H9 (cell line): ENCODE data around the gene COG4. TPM values are rescaled to one million over a fixed set of nuclear protein-coding genes. Genes with fewer than 3 reads are reported as not detected.

Experiments
- DNase-seq: peaks from one replicate; pipeline ENCODE4 v3.0.0-alpha.2; 2017
- H2AFZ ChIP-seq: one replicate; pipeline ENCODE4 v1.6.1; 2013; ENCODE audit warnings: mild to moderate bottlenecking, low read length, control low read depth, moderate library complexity
- H2AK5ac ChIP-seq: 2 replicates; pipeline ENCODE4 v1.6.1; 2013; ENCODE audit warnings: low read length, control low read depth, mixed read lengths; ENCODE audit not compliant: insufficient read length
- H2BK120ac ChIP-seq: one replicate; pipeline ENCODE4 v1.6.1; 2013; ENCODE audit warnings: low read depth, mild to moderate bottlenecking, low read length, control low read depth, inconsistent platforms; ENCODE audit not compliant: poor library complexity, severe bottlenecking
- H2BK12ac ChIP-seq: 2 replicates; pipeline ENCODE4 v1.6.1; 2013; ENCODE audit warnings: low read length, control low read depth, mixed read lengths, low read depth; ENCODE audit not compliant: insufficient read length
- H2BK15ac ChIP-seq: 2 replicates; pipeline ENCODE4 v1.6.1; 2013; ENCODE audit warnings: low read depth, low read length, control low read depth
- H2BK20ac ChIP-seq: one replicate; pipeline ENCODE4 v1.6.1; 2013; ENCODE audit warnings: low read depth, mild to moderate bottlenecking, low read length, control low read depth, inconsistent platforms; ENCODE audit not compliant: poor library complexity, severe bottlenecking
- H2BK5ac ChIP-seq: 2 replicates; pipeline ENCODE4 v1.6.1; 2013; ENCODE audit warnings: low read length, control low read depth, mixed read lengths; ENCODE audit not compliant: insufficient read length
- H3K14ac ChIP-seq: 2 replicates; pipeline ENCODE4 v1.6.1; 2013; ENCODE audit warnings: low read length, control low read depth; ENCODE audit not compliant: insufficient read depth
- H3K18ac ChIP-seq: 2 replicates; pipeline ENCODE4 v1.6.1; 2013; ENCODE audit warnings: low read depth, mild to moderate bottlenecking, mixed read lengths, low read length, control low read depth; ENCODE audit not compliant: insufficient read length
- H3K23ac ChIP-seq: 2 replicates; pipeline ENCODE4 v1.6.1; 2013; ENCODE audit warnings: low read length, control low read depth, mixed read lengths, low read depth; ENCODE audit not compliant: insufficient read length
- H3K23me2 ChIP-seq: 2 replicates; pipeline ENCODE4 v1.6.1; 2013; ENCODE audit warnings: low read depth, mild to moderate bottlenecking, mixed read lengths, low read length, control low read depth; ENCODE audit not compliant: insufficient read length, poor library complexity, severe bottlenecking
- H3K27ac ChIP-seq: 2 replicates; pipeline ENCODE4 v1.5.1; 2013; ENCODE audit warnings: low read length, control low read depth, mixed read lengths, low read depth; ENCODE audit not compliant: insufficient read length
- H3K27me3 ChIP-seq: 2 replicates; pipeline ENCODE4 v1.6.1; 2013; ENCODE audit warnings: low read length, control low read depth, inconsistent platforms; ENCODE audit not compliant: insufficient read depth
- H3K4ac ChIP-seq: 2 replicates; pipeline ENCODE4 v1.6.1; 2013; ENCODE audit warnings: low read depth, mild to moderate bottlenecking, control low read depth, inconsistent platforms, low read length, moderate library complexity
- H3K4me1 ChIP-seq: 2 replicates; pipeline ENCODE4 v1.6.1; 2013; ENCODE audit warnings: low read length, control low read depth, inconsistent platforms; ENCODE audit not compliant: insufficient read depth
- H3K4me2 ChIP-seq: 2 replicates; pipeline ENCODE4 v1.6.1; 2013; ENCODE audit warnings: low read length, control low read depth, mixed read lengths; ENCODE audit not compliant: insufficient read length, insufficient read depth
- H3K56ac ChIP-seq: 2 replicates; pipeline ENCODE4 v1.6.1; 2013; ENCODE audit warnings: low read depth, mild to moderate bottlenecking, mixed read lengths, low read length, control low read depth; ENCODE audit not compliant: insufficient read length
- H3K79me1 ChIP-seq: 2 replicates; pipeline ENCODE4 v1.6.1; 2013; ENCODE audit warnings: low read depth, mild to moderate bottlenecking, moderate library complexity, low read length, control low read depth, inconsistent platforms; ENCODE audit not compliant: insufficient read depth, poor library complexity, severe bottlenecking
- H3K79me2 ChIP-seq: 2 replicates; pipeline ENCODE4 v1.6.1; 2013; ENCODE audit warnings: low read length, control low read depth, inconsistent platforms; ENCODE audit not compliant: insufficient read depth
- H3K9ac ChIP-seq: 2 replicates; pipeline ENCODE4 v1.6.1; 2013; ENCODE audit warnings: low read length, control low read depth, mixed read lengths; ENCODE audit not compliant: insufficient read length; ENCODE audit errors: extremely low read depth
- H3K9me3 ChIP-seq: one replicate; pipeline ENCODE4 v1.6.1; 2013; ENCODE audit warnings: low read depth, low read length, inconsistent platforms; ENCODE audit not compliant: control insufficient read depth
- H3T11ph ChIP-seq: one replicate; pipeline ENCODE4 v1.6.1; 2013; ENCODE audit warnings: mild to moderate bottlenecking, low read length, control low read depth, inconsistent platforms
- H4K20me1 ChIP-seq: one replicate; pipeline ENCODE4 v1.6.1; 2013; ENCODE audit not compliant: control insufficient read depth, insufficient read length, insufficient read depth
- H4K5ac ChIP-seq: 2 replicates; pipeline ENCODE4 v1.6.1; 2013; ENCODE audit warnings: low read depth, mild to moderate bottlenecking, mixed read lengths, low read length, control low read depth; ENCODE audit not compliant: insufficient read length
- H4K8ac ChIP-seq: replicated peaks from 2 replicates; pipeline ENCODE4 v1.6.1; 2013; ENCODE audit warnings: low read length, control low read depth, mixed read lengths, low read depth; ENCODE audit not compliant: insufficient read length
- H4K91ac ChIP-seq: 2 replicates; pipeline ENCODE4 v1.6.1; 2013; ENCODE audit warnings: low read depth, mild to moderate bottlenecking, moderate library complexity, mixed read lengths, low read length, control low read depth; ENCODE audit not compliant: insufficient read length
- H3K27ac Mint-ChIP-seq, 3 experiments: 2 replicates in 2 of 3; 3 replicates in 1 of 3; pipeline ENCODE4 v1.8.0; 2020 to 2021; ENCODE audit warnings: mixed read lengths in 3 of 3, mild to moderate bottlenecking in 1 of 3, moderate library complexity in 1 of 3
- H3K27me3 Mint-ChIP-seq: 2 replicates; pipeline ENCODE4 v1.8.0; 2021; ENCODE audit warnings: low read depth, mild to moderate bottlenecking, moderate library complexity, mixed read lengths
- H3K36me3 Mint-ChIP-seq, 3 experiments: 2 replicates in 2 of 3; 3 replicates in 1 of 3; pipeline ENCODE4 v1.8.0; 2020 to 2021; ENCODE audit warnings: low read depth in 3 of 3, mixed read lengths in 3 of 3; ENCODE audit not compliant: insufficient read depth in 1 of 3
- H3K4me1 Mint-ChIP-seq, 2 experiments: 2 replicates each; pipeline ENCODE4 v1.8.0; 2020; ENCODE audit warnings: mixed read lengths in 2 of 2
- H3K4me3 Mint-ChIP-seq, 2 experiments: 2 replicates in 1 of 2; 3 replicates in 1 of 2; pipeline ENCODE4 v1.8.0; 2020 to 2021; ENCODE audit warnings: mild to moderate bottlenecking in 2 of 2, mixed read lengths in 2 of 2, moderate library complexity in 1 of 2
- H3K9me3 Mint-ChIP-seq, 2 experiments: 2 replicates in 1 of 2; 3 replicates in 1 of 2; pipeline ENCODE4 v1.8.0; 2020; ENCODE audit warnings: mild to moderate bottlenecking in 2 of 2, mixed read lengths in 2 of 2, moderate library complexity in 1 of 2
- CTCF ChIP-seq: fragments of 200-600 bp; sonication (generic); conservative IDR thresholded peaks from 3 replicates; pipeline ENCODE4 v1.8.0; 2021; ENCODE audit warnings: antibody characterized with exemption, mild to moderate bottlenecking
- WGBS: extraction: QIAGEN DNeasy Blood & Tissue Kit; methylation state at CpG from one replicate; pipeline ENCODE4 v1.1.7; 2013; ENCODE audit warnings: missing lambda C conversion rate, low lambda C conversion rate, mixed read lengths; ENCODE audit not compliant: insufficient read length; ENCODE audit errors: extremely low coverage; 5-methylcytosine and 5-hydroxymethylcytosine counted together
- total RNA-seq: library from RNA; stranded (reverse); gene quantifications from 2 replicates; pipeline ENCODE4 v1.2.1, GENCODE V29; 2021

The COG4 gene
- total RNA-seq, 1 experiment from 2014 or later, result 51.9 TPM

GRCh38 chr16:70563636-70564035 is 40.3 kb upstream of the COG4 start:
- no peaks in the 10 kb centered on the region for H3K23me2 ChIP-seq
- no peak overlapping the region for H2AK5ac ChIP-seq
- Mint-ChIP-seq H3K9me3 (no peaks in the 10 kb centered on the region), H3K4me1 (no peaks in the 10 kb centered on the region), H3K36me3 (peaks cover 73 to 96% (median 94%) of the 10 kb centered on the region in 3 experiments; a peak in 6 of 7 replicates), H3K27me3 (no peaks in the 10 kb centered on the region), H3K27ac (peak overlapping the region in 1 of 3 experiments; percentile 29; a peak in 1 of 7 replicates), H3K4me3 (no peak overlapping the region)
- H3K4ac ChIP-seq, result no peak overlapping the region
- H3K9me3 ChIP-seq, result no peaks in the 10 kb centered on the region
- H4K8ac ChIP-seq, result no peak overlapping the region
- H3T11ph ChIP-seq, result no peak overlapping the region
- no peak overlapping the region for H3K14ac ChIP-seq
- H2BK120ac ChIP-seq, result no peak overlapping the region
- no peak overlapping the region for H3K18ac ChIP-seq
- TF ChIP-seq CTCF, result no peak
- H3K23ac ChIP-seq, result no peak overlapping the region
- no peak overlapping the region for H4K91ac ChIP-seq
- no peak overlapping the region for H3K4me2 ChIP-seq
- DNase-seq, result no peak
- H2AFZ ChIP-seq, result no peak overlapping the region
- H3K79me2 ChIP-seq, result peaks cover 2% of the 10 kb centered on the region; the same call in 1 of the 2 replicates
- no peaks in the 10 kb centered on the region for H3K4me1 ChIP-seq
- no peak overlapping the region for H3K9ac ChIP-seq
- no peak overlapping the region for H3K56ac ChIP-seq
- no peak overlapping the region for H4K5ac ChIP-seq
- no peak overlapping the region for H2BK12ac ChIP-seq
- whole genome bisulfite sequencing, result no CpG with 5 or more reads among the region's 7 CpGs
- no peak overlapping the region for H3K27ac ChIP-seq
- H2BK5ac ChIP-seq, result no peak overlapping the region
- H2BK15ac ChIP-seq, result no peak overlapping the region
- peaks cover 7% of the 10 kb centered on the region for H3K79me1 ChIP-seq
- no peaks in the 10 kb centered on the region for H4K20me1 ChIP-seq
- no peak overlapping the region for H2BK20ac ChIP-seq
- no peaks in the 10 kb centered on the region for H3K27me3 ChIP-seq
